Posterior vena cava (tissue), 2 donors: ENCODE measurements around the gene CDIPT. TPM values are rescaled to one million over a fixed set of nuclear protein-coding genes. Genes with fewer than 3 reads are reported as not detected.
"Not testable (repeated sequence)": the region's sequence is repeated elsewhere in the genome, so short reads cannot be mapped to it uniquely, and the experiment has no call there.

ENCODE experiments used
- DNase-seq: peaks from one replicate; pipeline ENCODE4 v3.0.0-alpha.2; 2020; ENCODE audit warnings: low spot score
- intact Hi-C, 2 donors: fragments of 100-400 bp; cut with DNase I; formaldehyde crosslinking; loops; one replicate each; pipeline versions ENCODE4 v1.14.1 to v1.14.2; 2022 to 2023
- long read RNA-seq, 2 donors: library from polyadenylated mRNA; unstranded; transcript quantifications; one replicate each; pipeline ENCODE4 v2.0.0, GENCODE V29; 2020 to 2021
- total RNA-seq, 2 donors: library from RNA; stranded (reverse); fragmentation: NEBNext Ultra II Directional; extraction: Animal tissue kit (Norgen Biotek cat#: 25700); gene quantifications; one replicate each; pipeline ENCODE4 v1.2.1, GENCODE V29; 2021
- donor health status: DM: yes; HTN: yes; CAD: no.
- donor health status: DM: yes; HTN: yes; CAD: no.

The CDIPT gene, protein sequence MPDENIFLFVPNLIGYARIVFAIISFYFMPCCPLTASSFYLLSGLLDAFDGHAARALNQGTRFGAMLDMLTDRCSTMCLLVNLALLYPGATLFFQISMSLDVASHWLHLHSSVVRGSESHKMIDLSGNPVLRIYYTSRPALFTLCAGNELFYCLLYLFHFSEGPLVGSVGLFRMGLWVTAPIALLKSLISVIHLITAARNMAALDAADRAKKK
- total RNA-seq = 10 to 100 TPM; 54.6 to 75.6 TPM
- long read RNA-seq, donor 1, transcript CDIPT-201 (6 exons, 2,353 nt) = major isoform, 60 of 78 reads
- long read RNA-seq, donor 1, partial matches to known transcripts = 12 of 78 reads
- long read RNA-seq, donor 1, other reads (novel, unspliced or antisense) = 0 of 78 reads
- long read RNA-seq, donor 2, transcript CDIPT-206 (6 exons, 1,015 nt) = minor isoform, 5 of 90 reads
- long read RNA-seq, donor 2, transcript CDIPT-201 (6 exons, 2,353 nt) = major isoform, 60 of 90 reads
- long read RNA-seq, donor 2, partial matches to known transcripts = 10 of 90 reads
- long read RNA-seq, donor 2, other reads (novel, unspliced or antisense) = 8 of 90 reads

DNA sequence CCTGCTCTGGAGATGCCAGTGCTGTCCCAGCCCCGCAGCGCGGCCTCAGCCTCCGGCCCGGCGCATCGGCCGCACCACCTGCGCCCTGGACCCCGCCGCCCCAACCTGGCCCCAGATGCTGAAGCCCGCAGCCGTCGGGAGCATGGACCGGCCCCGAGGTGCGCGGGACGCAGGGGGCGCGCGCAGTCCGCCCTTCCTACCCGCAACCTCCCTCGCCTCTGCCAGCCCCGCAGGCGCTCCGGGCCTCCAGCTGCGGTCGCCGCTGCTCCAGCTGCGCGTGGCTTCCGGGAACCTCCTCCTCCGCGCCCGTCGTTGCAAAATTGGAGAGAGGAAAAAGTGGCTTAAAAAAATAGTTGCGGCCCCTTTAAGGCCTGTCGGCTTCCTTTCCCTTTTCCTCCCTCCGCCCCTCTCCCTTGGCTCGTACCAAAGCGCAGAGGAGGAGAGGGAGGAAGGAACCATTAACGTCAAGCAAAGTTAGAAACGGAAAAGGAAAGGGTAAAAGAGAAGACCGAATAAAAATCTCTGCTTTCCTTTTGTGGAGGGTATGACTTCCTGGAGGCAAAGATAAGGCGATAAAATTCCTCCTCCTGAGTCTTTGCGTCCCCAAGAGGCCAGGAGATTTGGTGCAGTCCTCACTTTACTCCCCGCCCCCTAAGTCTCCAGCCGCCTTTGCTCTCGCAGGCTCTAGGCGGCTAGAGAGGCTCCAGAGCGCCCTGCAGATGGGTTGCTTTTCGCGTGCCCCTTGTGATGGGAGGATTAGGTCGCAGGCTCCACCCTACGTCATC, at the start of gene CDIPT:
CDIPT (minus strand) TSS at position 343 of the 785 bp plus-strand sequence. CDS start 369 bp downstream, outside the sequence.
- intact Hi-C loops = loop anchor here in 1 of 2 donors (5.0 kb wide), 1 partner anchor 99 kb away; the partner anchor contains the start of gene TMEM219
- peak; percentile 97 for DNase-seq

GRCh38 chr16:29912087-29912486, 49.1 kb upstream of the CDIPT start:
- intact Hi-C loops = no loop called here
- DNase-seq = no peak

GRCh38 chr16:29911676-29912010, 48.6 kb upstream of the CDIPT start:
- intact Hi-C loops = no loop called here
- no peak for DNase-seq

DNA sequence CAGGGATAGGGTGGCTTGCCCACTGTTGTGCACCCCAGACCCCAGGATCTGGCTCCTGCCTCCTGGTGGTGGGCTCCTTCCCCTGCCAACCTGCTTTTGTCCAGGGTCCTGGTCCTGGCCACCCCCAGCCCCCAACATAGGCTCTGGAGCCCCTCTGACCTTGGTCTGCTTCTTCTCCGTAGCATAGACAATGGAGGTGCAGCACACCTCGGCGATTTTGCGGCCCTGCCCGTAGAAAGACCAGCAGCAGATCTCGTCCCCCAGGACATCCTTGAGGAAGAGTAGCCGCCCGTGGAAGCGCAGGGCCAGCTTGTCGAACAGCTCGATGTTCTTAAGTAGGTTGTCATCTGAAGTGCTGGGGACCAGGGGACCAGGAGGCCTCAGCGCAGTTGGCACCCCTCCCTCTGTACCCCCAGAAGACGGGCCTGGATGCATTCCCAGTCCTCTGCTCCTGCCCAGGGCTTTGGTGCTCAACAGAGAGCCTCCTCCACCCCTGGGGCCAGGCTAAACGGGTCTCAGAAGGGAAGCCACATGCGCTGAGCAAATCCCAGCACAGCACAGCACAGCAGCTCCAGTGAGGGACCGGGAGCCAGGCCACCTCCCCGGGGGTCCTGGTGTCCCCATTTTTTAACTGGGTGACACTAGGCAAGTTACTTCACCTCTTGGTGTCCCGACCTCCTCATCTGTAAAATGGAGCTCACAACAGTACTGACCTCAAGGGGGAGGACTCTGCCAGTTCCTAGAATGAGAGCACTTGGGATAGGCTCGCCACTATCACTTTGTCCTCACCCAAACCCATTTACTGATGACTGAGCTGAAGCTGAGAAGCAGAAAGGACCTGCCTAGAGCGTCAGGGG, 48.0 kb upstream of the CDIPT start:
- DNase-seq = no peak
- intact Hi-C loops = no loop called here

GRCh38 chr16:29909851-29910250, 46.8 kb upstream of the CDIPT start:
- intact Hi-C loops, DNase-seq: not testable (repeated sequence)

GRCh38 chr16:29909391-29909790, 46.4 kb upstream of the CDIPT start:
- DNase-seq = no peak
- intact Hi-C loops = no loop called here

DNA sequence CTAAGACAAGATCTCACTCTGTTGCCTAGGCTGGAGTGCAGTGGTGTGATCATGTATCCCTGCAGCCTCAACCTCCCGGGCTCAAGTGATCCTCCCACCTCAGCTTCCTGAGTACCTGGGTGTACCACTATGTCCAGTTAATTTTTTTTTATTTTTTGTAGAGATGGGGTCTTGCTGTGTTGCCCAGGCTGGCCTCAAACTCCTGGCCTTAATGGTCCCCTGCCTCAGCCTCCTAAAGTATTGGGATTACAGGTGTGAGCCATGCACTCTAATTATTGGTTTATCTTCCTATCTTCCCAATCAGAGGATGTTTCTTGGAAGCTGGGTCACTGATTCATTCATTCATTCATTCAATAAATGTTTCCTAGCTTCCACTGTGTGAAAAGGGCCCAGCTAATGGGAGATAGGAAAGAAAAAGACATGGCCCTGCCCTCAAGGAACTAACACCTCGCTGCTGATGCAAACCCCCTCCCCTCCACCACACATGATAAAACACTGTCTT, 45.7 kb upstream of the CDIPT start:
- peak; percentile 9 for DNase-seq
- intact Hi-C loops = no loop called here

- DNase-seq = no peak
- intact Hi-C loops = no loop called here
These were observed 44.9 kb upstream of the CDIPT start for GRCh38 chr16:29907973-29908372.

- intact Hi-C loops = no loop called here
- peak; percentile 64 for DNase-seq
These were observed 43.7 kb upstream of the CDIPT start for GRCh38 chr16:29906520-29907244.

GRCh38 chr16:29905668-29906067, 42.6 kb upstream of the CDIPT start:
- intact Hi-C loops = no loop called here
- no peak for DNase-seq

- DNase-seq = no peak
- intact Hi-C loops = no loop called here
These were observed 41.9 kb upstream of the CDIPT start for GRCh38 chr16:29904947-29905346.

DNA sequence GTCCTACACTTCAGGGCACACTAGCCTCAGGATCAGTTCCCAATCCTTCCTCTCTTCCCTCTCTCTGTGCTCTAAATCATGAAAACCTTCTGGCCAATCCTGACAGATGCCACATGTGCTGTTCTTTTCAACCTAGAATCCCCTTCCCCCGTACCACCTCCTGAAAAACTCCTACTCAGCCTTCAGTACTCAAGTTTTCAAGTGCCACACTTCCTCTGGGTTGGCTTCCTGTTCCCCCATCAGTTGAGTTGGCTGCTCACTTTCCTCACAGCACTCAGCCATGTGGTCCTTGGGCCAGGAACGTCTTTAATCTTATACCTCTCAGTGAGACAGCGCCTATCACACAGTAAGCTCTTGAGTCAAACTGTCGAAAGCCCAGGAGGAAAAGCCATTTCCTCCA, 40.6 kb upstream of the CDIPT start:
- intact Hi-C loops = no loop called here
- DNase-seq = no peak

GRCh38 chr16:29901607-29901945, 38.5 kb upstream of the CDIPT start:
- no peak for DNase-seq
- intact Hi-C loops = no loop called here

DNA sequence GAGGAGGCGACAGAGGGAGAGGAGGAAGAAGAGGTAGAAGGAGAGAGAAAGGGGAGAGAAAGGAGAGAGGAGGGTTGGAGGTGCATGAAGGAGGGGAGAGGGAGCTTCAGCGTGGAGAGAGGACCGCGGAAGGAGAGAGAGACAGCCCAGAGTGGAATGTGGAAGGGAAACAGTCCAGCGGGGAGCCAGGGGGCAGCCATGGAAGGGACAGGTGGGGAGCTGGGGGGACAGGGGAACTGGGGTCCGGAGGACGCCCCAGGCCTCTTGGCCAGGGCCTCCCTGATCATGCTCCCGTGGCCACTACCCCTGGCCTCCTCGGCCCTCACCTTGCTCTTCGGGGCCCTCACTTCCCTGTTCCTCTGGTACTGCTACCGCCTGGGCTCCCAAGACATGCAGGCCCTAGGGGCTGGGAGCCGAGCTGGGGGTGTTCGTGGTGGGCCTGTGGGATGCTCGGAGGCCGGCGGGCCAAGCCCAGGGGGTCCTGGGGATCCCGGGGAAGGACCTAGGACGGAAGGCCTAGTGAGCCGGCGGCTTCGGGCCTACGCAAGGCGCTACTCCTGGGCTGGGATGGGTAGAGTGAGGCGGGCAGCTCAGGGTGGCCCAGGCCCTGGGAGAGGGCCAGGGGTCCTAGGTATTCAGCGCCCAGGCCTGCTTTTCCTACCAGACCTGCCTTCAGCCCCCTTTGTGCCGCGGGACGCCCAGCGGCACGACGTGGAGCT, 38.0 kb upstream of the CDIPT start:
- DNase-seq = no peak
- intact Hi-C loops = no loop called here

DNA sequence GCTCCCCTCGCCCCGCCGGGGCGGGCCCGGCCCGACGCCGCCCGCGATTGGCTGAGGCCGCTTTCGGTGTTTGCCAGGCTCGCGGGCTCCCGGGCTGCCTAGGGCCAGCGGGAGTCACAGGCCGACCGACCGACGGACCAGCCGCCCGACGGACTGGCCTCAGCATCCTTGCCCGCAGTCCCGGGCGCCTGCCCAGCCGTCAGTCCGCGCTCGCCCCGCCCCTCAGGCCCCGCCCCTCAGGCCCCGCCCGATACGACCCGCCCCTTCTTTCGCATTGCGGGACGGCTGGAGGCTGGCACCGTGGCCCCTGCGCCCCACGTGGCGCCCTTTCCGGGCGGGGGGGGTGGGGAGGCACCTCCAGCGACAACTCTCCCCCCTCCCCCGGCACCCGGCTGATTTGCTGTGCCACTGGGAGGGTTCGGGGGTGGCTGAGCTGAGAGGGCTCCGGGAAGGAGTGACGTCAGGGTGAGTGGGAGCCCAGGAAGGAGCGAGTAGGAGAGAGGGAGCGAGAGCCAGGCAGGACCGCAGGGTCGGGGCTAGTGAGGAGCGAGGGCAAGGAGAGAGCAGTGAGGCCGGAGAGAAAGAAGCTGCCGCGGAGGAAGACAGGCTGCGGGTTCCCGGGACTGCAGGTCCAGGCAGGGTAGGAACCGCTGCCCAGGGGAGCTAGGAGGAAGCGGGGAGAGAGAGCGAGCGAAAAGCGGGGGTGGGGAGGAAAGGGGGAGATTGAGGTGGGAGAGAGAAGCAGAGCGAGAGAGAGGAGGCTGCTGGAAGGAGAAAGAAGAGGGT, 37.3 kb upstream of the CDIPT start, which contains the start of gene ASPHD1:
ASPHD1 (plus strand) TSS at position 387 of the 786 bp plus-strand sequence. CDS start 484 bp downstream, outside the sequence.
- intact Hi-C loops = no loop called here
- peak; percentile 85 for DNase-seq

- intact Hi-C loops = no loop called here
- peak; percentile 92 for DNase-seq
These were observed 36.6 kb upstream of the CDIPT start, which contains the start of gene SEZ6L2 for GRCh38 chr16:29899516-29900101. TSS of gene SEZ6L2 (minus strand) at chr16:29899550. CDS start at chr16:29899019, 531 bp downstream.
